Suprapubic skin (tissue), 3 donors: ENCODE data around the gene ERC2.

Source experiments
- CTCF ChIP-seq, 2 donors: fragments of 200-600 bp in 1 of 2; fragments of 450-650 bp in 1 of 2; sonication (generic) in 1 of 2; IDR thresholded peaks; one replicate each; pipeline ENCODE4 v1.5.1; 2016 to 2019; ENCODE audit warnings: antibody characterized with exemption in 2 of 2, mild to moderate bottlenecking in 1 of 2, moderate library complexity in 1 of 2
- POLR2A ChIP-seq, 2 donors: fragments of 450-650 bp; IDR thresholded peaks; one replicate each; pipeline ENCODE4 v1.6.1; 2017; ENCODE audit warnings: antibody characterized with exemption in 2 of 2, mild to moderate bottlenecking in 2 of 2, moderate library complexity in 2 of 2

- TF ChIP-seq CTCF (IDR thresholded peaks at IDR 0.05) (no peak), POLR2A (IDR thresholded peaks at IDR 0.05) (no peak)
These were observed 784.5 kb downstream of the ERC2 start for GRCh38 chr3:55683666-55684270.
